Loucy (cell line): ENCODE measurements around the gene PRMT6.
"Not testable (repeated sequence)": the region's sequence is repeated elsewhere in the genome, so short reads cannot be mapped to it uniquely, and the experiment has no call there.

Experiments
- CTCF ChIP-seq: fragments of 200-600 bp; sonication (generic); conservative IDR thresholded peaks from 2 replicates; pipeline ENCODE4 v1.5.1; 2014; ENCODE audit warnings: mild to moderate bottlenecking, antibody characterized with exemption, low read length
- EZH2phosphoT487 ChIP-seq: fragments of 200-600 bp; IDR thresholded peaks from 2 replicates; pipeline ENCODE4 v1.6.1; 2018; ENCODE audit warnings: antibody characterized with exemption, mild to moderate bottlenecking, moderate library complexity, borderline replicate concordance

GRCh38 chr1:107044310-107045220 lies 11.9 kb upstream of the PRMT6 start:
- not testable (repeated sequence) for TF ChIP-seq CTCF, EZH2phosphoT487
